Testis (tissue), 2 donors: Measurements from ENCODE around the gene FAM227A.

Experiments
- CTCF ChIP-seq, 3 experiments: fragments of 450-650 bp in 2 of 3; fragments of 200-600 bp in 1 of 3; sonication (generic) in 1 of 3; IDR thresholded peaks; one replicate each; pipeline ENCODE4 v1.5.1; 2016 to 2019; ENCODE audit warnings: antibody characterized with exemption in 3 of 3, mild to moderate bottlenecking in 2 of 3, moderate library complexity in 1 of 3
- POLR2A ChIP-seq: fragments of 450-650 bp; IDR thresholded peaks from one replicate; pipeline ENCODE4 v1.6.1; 2017; ENCODE audit warnings: antibody characterized with exemption, mild to moderate bottlenecking, moderate library complexity

GRCh38 chr22:38570779-38571364 lies 85.3 kb downstream of the FAM227A start:
- TF ChIP-seq CTCF (IDR thresholded peaks at IDR 0.05) (no peak), POLR2A (no peak)
